HepG2 (cell line): ENCODE measurements around the gene MXRA8. TPM values are rescaled to one million over a fixed set of nuclear protein-coding genes. Genes with fewer than 3 reads are reported as not detected.

Experiments used
- CEBPG ChIP-seq: IDR thresholded peaks from 2 replicates; pipeline ENCODE4 v1.6.1; 2016
- CHCHD3 ChIP-seq: sonication (generic); formaldehyde crosslinking; IDR thresholded peaks from 2 replicates; pipeline ENCODE4 v1.8.0; 2022; ENCODE audit warnings: mild to moderate bottlenecking, missing genetic modification reagents, moderate library complexity
- E2F1 ChIP-seq: sonication (generic); formaldehyde crosslinking; IDR thresholded peaks from 2 replicates; pipeline ENCODE4 v1.5.0; 2020; ENCODE audit warnings: missing genetic modification reagents
- KLF9 ChIP-seq: IDR thresholded peaks from 2 replicates; pipeline ENCODE4 v1.6.1; 2016; ENCODE audit warnings: low read depth
- MLLT10 ChIP-seq: sonication (generic); formaldehyde crosslinking; IDR thresholded peaks from 2 replicates; pipeline ENCODE4 v1.4.0; 2020; ENCODE audit warnings: missing genetic modification reagents
- PHF8 ChIP-seq: sonication (generic); formaldehyde crosslinking; IDR thresholded peaks from 2 replicates; pipeline ENCODE4 v1.5.0; 2020; ENCODE audit warnings: missing genetic modification reagents
- SALL1 ChIP-seq: sonication (generic); formaldehyde crosslinking; IDR thresholded peaks from 2 replicates; pipeline ENCODE4 v1.8.0; 2022; ENCODE audit warnings: mild to moderate bottlenecking, missing genetic modification reagents
- THAP11 ChIP-seq: IDR thresholded peaks from 2 replicates; pipeline ENCODE4 v1.6.1; 2016; ENCODE audit warnings: missing biosample characterization, missing genetic modification reagents
- ZBTB39 ChIP-seq: sonication (generic); formaldehyde crosslinking; IDR thresholded peaks from 2 replicates; pipeline ENCODE4 v1.5.0; 2020; ENCODE audit warnings: missing genetic modification reagents
- ZBTB4 ChIP-seq: sonication (generic); formaldehyde crosslinking; IDR thresholded peaks from 2 replicates; pipeline ENCODE4 v1.4.0; 2020; ENCODE audit warnings: missing genetic modification reagents, mild to moderate bottlenecking, borderline replicate concordance
- ZFP91 ChIP-seq: sonication (generic); formaldehyde crosslinking; IDR thresholded peaks from 2 replicates; pipeline ENCODE4 v1.9.0; 2022; ENCODE audit warnings: missing genetic modification reagents, mild to moderate bottlenecking, borderline replicate concordance
- ZNF138 ChIP-seq: sonication (generic); formaldehyde crosslinking; IDR thresholded peaks from 2 replicates; pipeline ENCODE4 v1.5.0; 2020; ENCODE audit warnings: mild to moderate bottlenecking, low read depth, missing genetic modification reagents
- ZNF205 ChIP-seq: IDR thresholded peaks from 2 replicates; pipeline ENCODE4 v1.6.1; 2018; ENCODE audit warnings: missing biosample characterization, missing genetic modification reagents
- ZNF33A ChIP-seq: sonication (generic); formaldehyde crosslinking; IDR thresholded peaks from 2 replicates; pipeline ENCODE4 v1.5.1; 2020; ENCODE audit warnings: missing genetic modification reagents, mild to moderate bottlenecking, moderate library complexity, borderline replicate concordance
- ZNF362 ChIP-seq: sonication (generic); formaldehyde crosslinking; IDR thresholded peaks from 2 replicates; pipeline ENCODE4 v1.4.0; 2020; ENCODE audit warnings: missing genetic modification reagents, mild to moderate bottlenecking, borderline replicate concordance
- ZNF446 ChIP-seq: sonication (generic); formaldehyde crosslinking; IDR thresholded peaks from 2 replicates; pipeline ENCODE4 v1.5.0; 2020; ENCODE audit warnings: mild to moderate bottlenecking, missing genetic modification reagents
- polyA plus RNA-seq, 8 experiments: library from polyadenylated mRNA; depleted of rRNA in 3 of 8; stranded (reverse) in 7 of 8; unstranded in 1 of 8; fragments of >200 nt; fragmentation: Illumina TruSeq in 4 of 8; extraction: Trizol in 4 of 8; gene quantifications; 2 replicates each; pipeline versions ENCODE4 v1.2.1 to v1.2.3, GENCODE V29; 2011 to 2016; ENCODE audit warnings: low read depth in 4 of 8, missing spikeins in 1 of 8, mixed read lengths in 1 of 8; ENCODE audit not compliant: insufficient read depth in 1 of 8
- total RNA-seq, 5 experiments: library from RNA; depleted of rRNA; stranded (reverse); fragments of >200 nt; fragmentation: Illumina TruSeq; extraction: Trizol; gene quantifications; 2 replicates each; pipeline ENCODE4 v1.2.3, GENCODE V29; 2016; ENCODE audit warnings: low read depth in 1 of 5

MXRA8 gene
- total and polyA plus RNA-seq, 2 of the 13 experiments (the other 11 are each of a cell fraction or from before 2014, with no cell fraction given), result 19.8 to 44.8 TPM

- TF ChIP-seq ZBTB4 (CRISPR knock-in tag) (peak; percentile 15; the same call in 1 of the 2 replicates), ZNF33A (CRISPR knock-in tag) (no peak), PHF8 (CRISPR knock-in tag) (no peak; the same call in 1 of the 2 replicates), SALL1 (no peak), ZFP91 (CRISPR knock-in tag) (peak; percentile 73), CEBPG (no peak), E2F1 (no peak), CHCHD3 (CRISPR knock-in tag) (no peak), MLLT10 (CRISPR knock-in tag) (no peak), ZNF205 (CRISPR knock-in tag) (no peak), ZBTB39 (no peak), THAP11 (CRISPR knock-in tag) (no peak), ZNF138 (CRISPR knock-in tag) (no peak), KLF9 (CRISPR knock-in tag) (no peak), ZNF362 (0 out of 2 replicates have a peak, but pooled peaks have one; percentile 24), ZNF446 (CRISPR knock-in tag) (no peak)
Observed at GRCh38 chr1:1304331-1305299, 53.7 kb downstream of the MXRA8 start (continued).
